GM20431 (cell line): Measurements from ENCODE around the gene FXR2.
"Not testable (repeated sequence)": the region's sequence is repeated elsewhere in the genome, so short reads cannot be mapped to it uniquely, and the experiment has no call there.

Experiments used
- in situ Hi-C: fragments of 300-500 bp; cut with MseI, MboI; formaldehyde crosslinking; loops from one replicate; pipeline ENCODE4 v1.15.0; 2020; ENCODE audit warnings: low sequenced_read_pairs; ENCODE audit not compliant: unreplicated experiment

FXR2 gene

DNA sequence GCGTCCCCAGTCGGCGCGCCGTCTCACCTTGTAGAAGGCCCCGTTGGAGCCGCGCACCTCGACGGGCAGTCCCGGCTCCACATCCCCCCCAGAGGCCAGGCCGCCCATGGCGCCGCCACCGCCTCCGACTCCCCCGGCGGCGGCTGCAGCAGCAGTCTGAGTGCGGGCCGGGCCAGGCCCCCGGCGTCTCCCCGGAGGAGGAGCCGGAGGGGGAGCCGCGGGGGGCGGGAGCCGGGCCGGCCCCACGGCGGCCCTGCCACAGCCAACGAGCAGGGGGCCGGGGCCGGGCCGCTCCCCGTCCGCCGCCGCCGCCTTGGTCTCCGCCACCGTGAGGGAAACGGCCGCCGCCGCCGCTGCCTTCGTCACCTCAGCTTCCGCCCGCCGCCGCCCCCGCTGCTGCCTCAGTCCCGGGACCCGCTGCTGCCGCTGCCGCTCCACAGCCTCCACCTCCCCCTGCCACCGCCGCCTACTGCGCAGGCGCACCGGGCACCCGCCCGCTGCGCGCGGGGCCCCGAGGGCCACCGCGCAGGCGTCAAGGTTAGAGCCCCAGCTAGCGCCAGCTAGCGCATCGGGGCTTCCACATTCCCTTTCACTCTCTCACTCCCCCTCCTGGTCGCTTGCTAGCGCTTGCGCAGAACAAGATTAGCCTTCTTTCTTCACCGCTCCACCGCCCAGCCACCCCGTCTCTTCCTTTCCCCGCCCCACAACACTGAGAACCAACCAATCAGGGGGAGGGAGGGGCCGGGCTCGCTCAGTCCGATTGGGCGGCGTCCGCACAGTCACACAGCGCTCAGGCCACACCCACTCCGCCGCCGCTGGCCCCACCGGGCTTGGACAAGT is at the start of gene FXR2:
Gene FXR2, minus strand, starts transcription at position 473 of the 840 bp plus-strand sequence. Its CDS starts 365 bp downstream, at position 108.
- in situ Hi-C loops, result no loop called here

DNA sequence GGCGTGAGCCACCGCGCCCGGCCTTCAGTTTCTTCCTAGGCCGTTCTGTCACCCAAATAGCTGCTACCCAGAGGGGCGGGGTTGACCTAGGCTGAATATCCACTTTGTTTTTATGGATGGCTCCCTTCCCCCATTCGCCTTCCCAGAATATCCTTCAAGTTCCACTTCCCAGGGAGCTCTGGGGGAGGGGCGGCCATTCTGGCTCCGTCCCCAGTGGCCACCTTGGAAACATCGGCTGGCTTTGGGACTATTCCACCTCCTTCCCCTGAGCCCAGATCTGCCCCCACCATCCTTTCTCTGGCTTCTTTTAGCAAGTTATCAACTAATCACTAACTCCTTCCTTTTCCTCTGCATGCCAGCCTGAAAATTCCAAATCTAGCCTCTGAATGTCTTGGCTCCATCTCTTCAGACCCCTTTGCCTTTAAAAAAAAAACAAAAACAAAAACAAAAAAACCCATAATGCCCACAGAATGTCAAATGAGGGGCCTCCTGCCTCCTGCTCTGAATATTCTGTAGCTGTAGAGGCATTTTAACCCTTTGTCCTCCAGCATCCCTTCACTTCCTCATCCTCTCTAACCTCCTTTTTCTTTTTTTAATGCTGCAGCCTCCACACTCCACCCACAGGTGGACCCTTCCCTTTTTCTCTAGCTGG is 42.4 kb upstream of the FXR2 start:
- in situ Hi-C loops, result no loop called here

DNA sequence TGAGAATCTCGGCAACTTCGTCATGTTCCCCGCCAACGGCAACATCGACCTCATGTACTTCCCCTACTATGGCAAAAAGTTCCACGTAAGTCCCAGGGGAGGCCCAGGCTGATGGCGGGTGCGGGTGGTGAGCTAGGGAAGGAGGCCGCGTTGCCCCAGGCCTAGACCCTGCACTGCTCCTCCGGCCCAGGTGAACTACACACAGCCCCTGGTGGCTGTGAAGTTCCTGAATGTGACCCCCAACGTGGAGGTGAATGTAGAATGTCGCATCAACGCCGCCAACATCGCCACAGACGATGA is 40.8 kb upstream of the FXR2 start:
- in situ Hi-C loops, result no loop called here

DNA sequence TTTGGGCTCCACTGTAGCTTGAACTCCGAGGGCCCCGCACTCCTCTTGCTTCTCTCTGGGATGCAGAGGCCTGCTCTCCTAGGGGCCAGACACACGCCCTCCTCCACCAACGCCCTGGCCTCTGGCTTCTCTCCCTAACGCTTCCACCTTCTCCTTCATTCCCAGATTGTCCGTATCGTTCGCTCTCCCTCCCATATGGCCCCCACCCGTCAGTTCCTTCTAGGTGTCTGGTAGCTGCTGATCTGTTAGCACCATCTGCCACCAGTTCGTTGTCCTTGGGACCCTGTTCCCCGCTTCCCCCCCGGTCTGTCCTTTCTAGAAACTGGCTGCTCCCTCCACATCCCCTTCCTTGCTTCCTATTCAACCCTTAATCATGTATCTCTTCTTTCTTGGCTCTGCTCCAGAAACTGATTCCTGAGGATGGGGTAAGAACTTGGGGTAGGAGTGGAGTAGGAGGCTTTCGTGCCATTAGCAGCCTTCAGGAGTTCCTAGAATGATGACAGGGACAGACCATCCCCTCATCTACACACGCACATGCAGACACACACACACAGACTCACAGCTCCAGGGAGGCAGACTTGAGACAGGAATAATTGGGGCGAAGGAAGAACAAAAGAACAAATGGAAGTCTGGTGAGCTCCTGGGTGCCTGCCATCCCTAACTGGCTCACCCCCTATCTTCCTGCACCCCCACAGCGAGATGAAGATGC is 40.3 kb upstream of the FXR2 start:
- in situ Hi-C loops, result no loop called here

DNA sequence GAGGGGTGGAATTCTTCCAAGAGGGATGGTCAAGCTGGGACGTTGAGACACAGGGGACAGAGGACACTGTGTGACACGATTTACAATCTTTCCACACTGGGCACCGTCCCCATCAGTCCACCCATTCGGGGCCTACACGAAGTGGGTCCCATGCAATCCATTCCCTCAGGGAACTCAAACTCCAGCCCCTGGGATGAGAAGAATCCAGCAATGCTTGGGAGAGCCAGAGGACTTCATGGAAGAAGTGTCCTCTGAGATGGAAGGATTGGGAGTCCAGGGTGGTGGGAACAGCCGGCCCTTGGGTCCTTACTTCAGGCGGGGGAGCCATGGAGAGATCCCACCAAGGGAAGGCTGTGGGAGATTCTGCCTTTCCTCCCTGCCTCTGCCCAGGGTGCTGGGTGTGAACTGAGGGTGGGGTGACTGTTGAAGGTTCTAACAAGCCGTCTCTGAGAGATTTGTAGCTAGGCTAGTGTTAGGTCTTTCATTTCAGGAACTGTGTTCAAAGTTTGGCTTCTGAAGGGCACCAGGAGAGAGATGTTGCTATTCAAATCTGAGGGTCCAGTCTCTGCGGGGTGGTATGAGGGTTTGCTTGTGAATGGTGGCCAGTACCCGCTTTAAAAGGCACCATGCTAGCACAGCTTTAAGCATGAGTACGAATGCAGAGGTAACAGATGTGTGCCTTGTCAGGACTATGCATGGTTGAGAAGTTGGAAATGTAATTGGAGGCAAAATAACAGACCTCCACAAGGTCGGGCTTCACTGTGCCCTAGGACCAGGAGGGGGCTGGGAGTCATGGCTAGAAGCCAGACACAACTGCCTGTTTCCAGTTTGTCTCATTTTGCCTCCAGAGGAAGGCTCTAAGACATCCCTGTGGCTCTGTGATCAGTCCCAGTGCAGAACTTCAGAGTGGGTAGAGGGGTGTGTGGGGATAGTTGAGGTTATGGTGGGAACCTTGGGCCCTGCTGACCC is 38.0 kb upstream of the FXR2 start:
- in situ Hi-C loops, result no loop called here

DNA sequence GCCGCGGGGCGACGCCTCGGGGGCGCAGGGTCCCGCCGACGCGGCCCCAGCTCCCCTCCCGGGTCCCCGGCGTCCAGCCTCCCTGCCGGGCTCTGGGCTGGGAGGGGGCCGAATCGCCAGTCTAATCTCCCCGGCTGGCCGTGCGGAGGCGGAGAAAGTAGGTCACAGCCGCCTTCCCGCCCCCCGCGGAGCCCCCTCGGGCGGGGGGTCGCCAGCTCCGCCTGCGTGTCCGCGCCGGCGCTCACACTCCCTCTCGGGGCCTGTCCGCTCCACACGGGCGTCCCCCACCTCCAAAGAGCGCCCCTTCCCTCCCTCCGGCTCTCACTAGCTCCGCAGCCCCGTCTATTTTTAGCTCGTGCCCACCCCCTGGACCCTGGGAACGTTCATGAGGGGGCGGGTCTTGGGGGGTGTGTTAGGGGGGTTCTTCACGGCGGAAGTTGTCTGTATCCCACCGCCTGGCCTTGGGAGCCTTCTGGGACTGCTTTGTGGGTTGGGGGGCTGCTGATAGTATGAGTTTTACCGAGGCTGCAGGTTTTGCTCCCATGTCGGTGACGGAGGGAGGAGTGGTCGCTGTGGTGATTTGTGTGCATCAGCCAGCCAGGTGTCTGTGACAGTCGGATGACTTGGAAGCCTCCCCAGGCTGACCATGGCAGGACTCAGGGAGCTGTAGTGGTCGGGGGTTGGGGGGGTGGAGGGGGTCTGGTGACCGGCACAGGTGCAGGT is 37.1 kb upstream of the FXR2 start:
- in situ Hi-C loops, result no loop called here

DNA sequence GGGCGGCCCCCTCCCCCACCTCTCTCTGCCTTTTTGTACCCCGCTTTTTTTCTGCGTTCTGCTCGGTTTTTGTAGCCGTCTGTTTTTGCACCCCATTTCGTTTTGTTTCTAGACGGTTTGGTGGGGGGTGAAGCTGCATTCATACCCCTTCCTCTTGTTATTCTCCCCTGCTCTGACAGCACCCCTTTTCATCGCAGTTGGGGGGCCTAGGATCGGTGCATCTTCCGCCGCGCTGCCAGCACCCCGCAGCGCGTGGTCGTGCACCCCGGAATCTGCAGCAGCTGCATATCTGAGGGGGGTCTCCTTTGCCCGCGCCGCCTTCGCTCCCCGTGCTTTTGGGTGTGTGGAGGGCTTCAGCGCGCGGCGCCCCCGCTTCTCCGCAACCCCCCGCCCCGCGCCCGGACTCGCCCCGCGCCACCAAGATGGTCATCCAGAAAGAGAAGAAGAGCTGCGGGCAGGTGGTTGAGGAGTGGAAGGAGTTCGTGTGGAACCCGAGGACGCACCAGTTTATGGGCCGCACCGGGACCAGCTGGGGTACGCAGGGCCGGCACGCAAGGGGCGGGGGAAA is 36.5 kb upstream of the FXR2 start:
- in situ Hi-C loops, result no loop called here

DNA sequence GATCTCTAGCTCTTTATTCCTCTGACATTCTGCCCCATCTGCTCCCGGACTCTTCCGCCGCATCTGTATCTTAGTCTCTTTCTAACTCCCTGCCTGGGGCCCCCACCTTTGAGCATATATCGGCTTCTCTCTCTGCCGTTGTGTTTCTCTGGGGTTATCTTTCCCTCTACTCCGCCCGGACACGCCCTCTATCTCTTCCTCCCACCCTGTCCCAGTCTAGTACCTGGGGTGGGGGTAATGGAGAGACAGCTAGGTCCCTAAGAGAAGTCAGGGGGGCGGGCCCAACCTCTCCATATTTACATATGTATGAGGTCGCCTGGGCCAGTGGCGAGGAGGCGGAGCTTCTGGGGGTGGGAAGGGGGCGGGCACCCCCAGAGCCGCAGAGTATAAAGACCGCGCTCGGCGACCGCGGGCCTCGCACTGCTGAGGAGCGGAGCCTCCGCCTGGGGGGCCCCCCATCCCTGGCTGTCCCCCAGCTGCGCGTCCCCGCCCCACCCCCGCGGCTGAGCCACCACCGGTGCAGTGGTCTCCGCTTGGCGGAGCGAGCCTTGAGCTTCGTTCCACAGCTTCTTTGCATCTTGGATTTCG is 35.9 kb upstream of the FXR2 start, which contains the start of gene ATP1B2:
Gene ATP1B2, plus strand, starts transcription at position 418 of the 588 bp plus-strand sequence. CDS start 593 bp downstream, outside the sequence.
- in situ Hi-C loops, result no loop called here

DNA sequence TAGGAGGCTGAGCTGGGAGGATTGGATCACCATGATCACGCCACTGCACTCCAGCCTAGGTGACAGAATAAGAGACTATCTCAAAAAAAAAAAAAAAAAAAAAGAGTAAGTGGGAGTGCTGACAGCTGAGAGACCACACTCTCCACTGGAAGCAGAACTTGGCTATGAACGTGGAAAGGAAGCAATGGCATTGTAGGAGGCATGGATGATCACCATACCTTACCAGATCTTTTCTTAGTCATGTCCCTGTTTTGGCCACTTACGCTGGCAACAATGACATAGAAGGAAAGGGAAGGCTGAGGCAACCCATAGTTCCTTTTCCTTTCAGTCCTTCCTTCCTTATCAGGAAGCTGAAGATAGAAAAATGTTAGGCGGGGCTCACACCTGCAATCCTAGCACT is 32.3 kb upstream of the FXR2 start:
- in situ Hi-C loops, result no loop called here

DNA sequence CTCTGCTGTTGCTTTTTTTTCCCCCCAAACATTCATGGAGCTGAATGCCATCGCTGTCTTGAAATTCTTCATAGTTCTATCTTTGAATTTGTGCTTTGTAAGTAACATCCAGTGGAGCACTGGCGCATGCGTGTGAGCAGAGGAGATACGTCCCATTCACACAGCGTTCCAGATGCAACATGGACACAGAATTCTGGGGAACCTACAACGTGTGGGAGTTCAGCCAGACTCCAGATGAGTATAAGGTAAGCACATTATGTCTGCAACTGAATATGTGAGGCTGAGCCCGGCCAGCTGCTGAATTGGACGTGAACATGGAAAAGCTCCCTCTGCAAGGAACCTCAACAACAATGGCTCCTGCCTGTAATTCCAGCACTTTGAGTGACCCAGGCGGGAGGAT is 31.8 kb upstream of the FXR2 start:
- in situ Hi-C loops, result no loop called here

DNA sequence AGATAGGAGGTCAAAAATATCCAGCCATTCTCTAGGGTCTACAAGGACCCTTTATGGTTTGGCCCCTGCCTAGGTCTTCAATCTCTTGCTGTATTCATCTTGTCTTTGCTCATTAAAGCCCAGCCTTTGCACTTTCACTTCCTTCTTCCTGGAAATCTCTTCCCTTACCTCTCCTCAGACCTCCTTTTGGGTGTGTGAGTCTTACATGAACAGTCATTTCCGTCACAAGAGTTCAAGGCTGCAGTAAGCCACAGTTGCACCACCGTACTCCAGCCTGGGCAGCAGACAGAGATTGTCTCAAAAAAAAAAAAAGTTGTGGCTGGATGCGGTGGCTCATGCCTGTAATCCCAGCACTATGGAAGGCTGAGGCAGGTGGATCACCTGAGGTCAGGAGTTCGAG is 30.1 kb upstream of the FXR2 start:
- in situ Hi-C loops, result no loop called here

DNA sequence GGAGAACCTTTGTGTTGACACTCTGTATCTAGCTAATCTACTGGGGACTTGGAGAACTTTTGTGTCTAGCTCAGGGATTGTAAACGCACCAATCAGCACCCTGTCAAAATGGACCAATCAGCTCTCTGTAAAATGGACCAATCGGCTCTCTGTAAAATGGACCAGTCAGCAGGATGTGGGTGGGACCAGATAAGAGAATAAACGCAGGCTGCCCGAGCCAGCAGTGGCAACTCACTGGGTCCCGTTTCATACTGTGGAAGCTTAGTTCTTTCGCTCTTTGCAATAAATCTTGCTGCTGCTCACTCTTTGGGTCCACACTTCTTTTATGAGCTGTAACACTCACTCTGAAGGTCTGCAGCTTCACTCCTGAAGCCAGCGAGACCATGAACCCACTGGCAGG is 26.9 kb upstream of the FXR2 start:
- in situ Hi-C loops, result not testable (repeated sequence)

DNA sequence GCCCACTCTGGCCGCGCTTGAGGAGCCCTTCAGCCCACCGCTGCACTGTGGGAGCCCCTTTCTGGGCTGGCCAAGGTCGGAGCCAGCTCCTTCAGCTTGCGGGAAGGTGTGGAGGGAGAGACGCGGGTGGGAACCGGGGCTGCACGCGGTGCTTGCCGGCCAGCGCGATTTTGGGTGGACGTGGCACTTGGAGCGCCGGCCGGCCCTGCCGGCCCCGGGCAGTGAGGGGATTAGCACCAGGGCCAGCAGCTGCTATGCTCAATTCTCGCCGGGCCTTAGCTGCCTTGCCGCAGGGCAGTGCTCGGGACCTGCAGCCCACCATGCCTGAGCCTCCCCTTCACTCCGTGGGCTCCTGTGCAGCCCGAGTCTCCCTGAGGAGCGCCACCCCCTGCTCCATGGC is 26.1 kb upstream of the FXR2 start:
- in situ Hi-C loops, result no loop called here

DNA sequence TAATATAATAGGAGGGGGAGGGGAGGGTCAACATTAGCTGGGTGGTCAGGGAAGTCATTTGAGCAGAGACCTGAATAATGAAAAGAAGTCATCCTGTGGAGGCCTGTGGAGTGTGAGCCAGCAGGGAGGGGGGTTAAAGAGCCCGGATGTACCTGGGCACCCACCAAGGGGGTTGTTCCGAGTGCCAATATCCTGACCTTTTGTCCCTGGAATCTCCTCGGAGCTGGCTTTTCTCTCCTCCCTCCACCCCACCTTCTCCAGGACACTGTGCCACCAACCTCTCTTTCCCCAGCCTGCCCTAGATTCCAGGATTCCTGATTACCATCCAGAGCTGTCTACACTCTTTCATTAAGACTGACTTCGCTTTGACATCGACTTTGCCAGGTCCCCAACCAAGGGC is 21.5 kb upstream of the FXR2 start:
- in situ Hi-C loops, result no loop called here

DNA sequence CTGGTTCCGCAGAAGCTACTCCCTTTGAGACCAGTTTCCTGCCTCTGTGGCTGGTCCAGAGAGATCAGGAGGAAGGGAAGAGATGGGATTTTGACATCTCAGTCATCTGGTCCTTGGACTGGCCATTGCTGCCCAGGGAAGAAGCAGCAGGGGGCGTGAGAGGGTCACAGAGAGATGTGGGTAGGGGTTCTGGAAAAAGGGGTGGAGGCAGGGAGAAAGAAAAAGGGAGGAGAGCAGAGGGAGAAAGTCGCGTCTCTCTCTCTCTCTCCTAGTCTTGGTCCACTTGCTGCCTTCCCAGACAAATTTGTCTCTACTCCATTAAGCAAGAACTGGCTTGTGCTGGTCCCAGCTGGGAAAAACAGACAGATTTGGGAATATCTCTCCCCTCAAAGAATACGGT is 19.7 kb upstream of the FXR2 start:
- in situ Hi-C loops, result no loop called here

DNA sequence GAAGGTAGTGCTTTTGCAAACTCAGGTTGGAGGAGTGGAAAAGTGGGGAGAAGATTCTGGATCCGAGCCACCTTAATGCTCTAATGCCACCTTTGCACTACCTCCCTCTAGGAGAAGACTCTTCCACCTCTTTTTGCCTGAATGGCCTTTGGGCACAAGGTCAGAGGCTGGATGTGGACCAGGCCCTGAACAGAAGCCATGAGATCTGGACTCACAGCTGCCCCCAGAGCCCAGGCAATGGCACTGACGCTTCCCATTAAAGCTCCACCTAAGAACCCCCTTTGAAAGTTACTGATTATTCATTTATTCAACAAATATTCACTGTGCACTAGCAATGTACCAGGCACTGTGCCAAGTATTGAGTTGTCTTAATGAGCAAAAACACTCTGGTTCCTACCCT is 18.4 kb upstream of the FXR2 start:
- in situ Hi-C loops, result no loop called here

DNA sequence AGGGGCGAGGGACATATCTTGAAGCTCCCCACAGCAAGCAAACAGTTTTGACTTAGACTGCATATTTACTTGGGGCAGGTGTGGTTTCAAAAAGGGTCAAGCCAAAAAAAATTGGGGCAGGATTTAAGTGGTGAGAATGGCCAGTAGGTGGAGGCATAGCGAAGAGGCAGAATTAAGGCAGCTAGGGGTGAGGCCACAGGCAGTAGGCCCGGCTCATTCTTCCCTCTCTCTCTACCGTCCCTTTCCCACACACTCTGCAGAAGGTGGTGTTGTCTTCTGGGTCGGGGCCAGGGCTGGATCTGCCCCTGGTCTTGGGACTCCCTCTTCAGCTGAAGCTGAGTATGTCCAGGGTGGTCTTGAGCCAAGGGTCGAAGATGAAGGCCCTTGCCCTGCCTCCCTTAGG is 17.8 kb upstream of the FXR2 start:
- in situ Hi-C loops, result no loop called here
